H1 (cell line): ENCODE data around the gene ABHD2. TPM values are rescaled to one million over a fixed set of nuclear protein-coding genes. Genes with fewer than 3 reads are reported as not detected.

Experiments
- CTCF ChIA-PET: fragments of 300-600 bp; sonication (Branson Sonifier 250); formaldehyde crosslinking; loops from one replicate; lab custom pipeline; 2021; ENCODE audit not compliant: partially characterized antibody; lab: Charles Lee
- POLR2A ChIA-PET: fragments of 300-600 bp; sonication (Branson Sonifier 250); formaldehyde crosslinking; loops from one replicate; lab custom pipeline; 2021; ENCODE audit warnings: inconsistent platforms; ENCODE audit not compliant: partially characterized antibody; lab: Charles Lee
- DNase-seq, 2 experiments: peaks; one replicate each; pipeline versions ENCODE4 v3.0.0 to v3.0.0-alpha.2; 2010 to 2022; ENCODE audit warnings: low spot score in 2 of 2, low read depth in 1 of 2, mixed read lengths in 1 of 2
- FAIRE-seq: peaks from 2 replicates; lab custom pipeline; 2011; peaks lifted over from hg19 to GRCh38; lab: Jason Lieb, UNC
- H2AFZ ChIP-seq: 2 replicates; pipeline ENCODE4 v1.8.1; 2012; ENCODE audit warnings: low read length, inconsistent platforms
- H2AK5ac ChIP-seq: 2 replicates; pipeline ENCODE4 v1.6.1; 2013; ENCODE audit warnings: low read depth, low read length
- H2BK120ac ChIP-seq: replicated peaks from 2 replicates; pipeline ENCODE3; 2013; ENCODE audit warnings: low read depth, low read length, inconsistent platforms
- H2BK12ac ChIP-seq: 2 replicates; pipeline ENCODE4 v1.6.1; 2013; ENCODE audit warnings: low read depth, low read length
- H2BK15ac ChIP-seq: 2 replicates; pipeline ENCODE4 v1.6.1; 2013; ENCODE audit warnings: low read length
- H2BK20ac ChIP-seq: 2 replicates; pipeline ENCODE4 v1.6.1; 2013; ENCODE audit warnings: low read length
- H2BK5ac ChIP-seq: 2 replicates; pipeline ENCODE4 v1.6.1; 2013; ENCODE audit warnings: low read depth, low read length
- H3K14ac ChIP-seq: 2 replicates; pipeline ENCODE4 v1.6.1; 2013; ENCODE audit warnings: inconsistent platforms; ENCODE audit not compliant: insufficient read length
- H3K18ac ChIP-seq: 2 replicates; pipeline ENCODE4 v1.6.1; 2013; ENCODE audit warnings: low read length; ENCODE audit errors: extremely low read depth
- H3K23ac ChIP-seq: 2 replicates; pipeline ENCODE4 v1.6.1; 2013; ENCODE audit warnings: inconsistent platforms; ENCODE audit not compliant: insufficient read length
- H3K23me2 ChIP-seq: 2 replicates; pipeline ENCODE4 v1.6.1; 2013; ENCODE audit warnings: low read depth, low read length
- H3K27ac ChIP-seq: 2 replicates; pipeline ENCODE4 v1.6.1; 2011; ENCODE audit warnings: low read depth, low read length, inconsistent platforms
- H3K27me3 ChIP-seq, 4 experiments: replicated peaks in 1 of 4; 1 replicate in 1 of 4; 2 replicates in 3 of 4; pipeline versions ENCODE4 v1.6.1 to v1.8.1; 2011 to 2013; ENCODE audit warnings: low read length in 3 of 4, mild to moderate bottlenecking in 3 of 4, inconsistent platforms in 2 of 4, mixed read lengths in 2 of 4, moderate library complexity in 1 of 4; ENCODE audit not compliant: control insufficient read depth in 3 of 4, insufficient read depth in 3 of 4; ENCODE audit errors: extremely low read depth in 1 of 4
- H3K36me3 ChIP-seq, 4 experiments: 2 replicates each; pipeline versions ENCODE4 v1.6.1 to v1.8.1; 2011 to 2013; ENCODE audit warnings: mild to moderate bottlenecking in 4 of 4, low read length in 3 of 4, moderate library complexity in 2 of 4, control low read depth in 1 of 4, inconsistent platforms in 1 of 4; ENCODE audit not compliant: insufficient read depth in 4 of 4, control insufficient read depth in 2 of 4
- H3K4ac ChIP-seq: replicated peaks from 2 replicates; pipeline ENCODE3; 2013; ENCODE audit warnings: low read length, low read depth, mixed read lengths, inconsistent platforms; ENCODE audit not compliant: insufficient read length
- H3K4me1 ChIP-seq, 4 experiments: replicated peaks in 1 of 4; 1 replicate in 1 of 4; 2 replicates in 3 of 4; pipeline versions ENCODE4 v1.6.1 to v1.8.1; 2011 to 2013; ENCODE audit warnings: low read length in 3 of 4, inconsistent platforms in 2 of 4, mixed read lengths in 1 of 4; ENCODE audit not compliant: insufficient read depth in 4 of 4, control insufficient read depth in 3 of 4
- H3K4me2 ChIP-seq, 2 experiments: 2 replicates each; pipeline versions ENCODE4 v1.6.1 to v1.8.1; 2011 to 2013; ENCODE audit warnings: low read depth in 2 of 2, low read length in 2 of 2, control low read depth in 1 of 2, inconsistent platforms in 1 of 2, mild to moderate bottlenecking in 1 of 2; ENCODE audit not compliant: insufficient read depth in 1 of 2
- H3K4me3 ChIP-seq, 4 experiments: fragments of 200-600, 300-600 bp in 1 of 4; sonication (generic), shearing (Covaris generic), sonication (Bioruptor Twin) in 1 of 4; 2 replicates each; pipeline versions ENCODE4 v1.5.1 to v1.8.1; 2011 to 2016; ENCODE audit warnings: low read length in 4 of 4, low read depth in 3 of 4, control low read depth in 2 of 4, inconsistent platforms in 2 of 4, mild to moderate bottlenecking in 2 of 4, mixed read lengths in 1 of 4, moderate library complexity in 1 of 4; ENCODE audit not compliant: insufficient read depth in 2 of 4; ENCODE audit errors: extremely low read depth in 1 of 4
- H3K56ac ChIP-seq: replicated peaks from 2 replicates; pipeline ENCODE3; 2013; ENCODE audit warnings: low read depth, mild to moderate bottlenecking, mixed read lengths, low read length, inconsistent platforms; ENCODE audit not compliant: insufficient read length
- H3K79me1 ChIP-seq: 2 replicates; pipeline ENCODE4 v1.6.1; 2013; ENCODE audit warnings: low read depth, low read length, control low read depth
- H3K79me2 ChIP-seq, 2 experiments: 2 replicates each; pipeline versions ENCODE4 v1.6.1 to v1.8.1; 2012 to 2013; ENCODE audit warnings: low read length in 2 of 2, mild to moderate bottlenecking in 2 of 2, inconsistent platforms in 1 of 2; ENCODE audit not compliant: insufficient read depth in 2 of 2, control insufficient read depth in 1 of 2
- H3K9ac ChIP-seq, 4 experiments: replicated peaks in 1 of 4; 1 replicate in 1 of 4; 2 replicates in 3 of 4; pipeline versions ENCODE4 v1.6.1 to v1.8.1; 2011 to 2013; ENCODE audit warnings: low read depth in 3 of 4, low read length in 3 of 4, control low read depth in 2 of 4, mild to moderate bottlenecking in 2 of 4, moderate library complexity in 2 of 4, inconsistent platforms in 1 of 4; ENCODE audit errors: extremely low read depth in 1 of 4
- H3K9me3 ChIP-seq, 2 experiments: 2 replicates each; pipeline versions ENCODE4 v1.6.1 to v1.8.1; 2012 to 2013; ENCODE audit warnings: mild to moderate bottlenecking in 2 of 2, moderate library complexity in 2 of 2, control low read depth in 1 of 2, inconsistent platforms in 1 of 2, low read depth in 1 of 2, low read length in 1 of 2, mixed read lengths in 1 of 2; ENCODE audit not compliant: insufficient read depth in 2 of 2
- H4K20me1 ChIP-seq, 2 experiments: replicated peaks in 1 of 2; 2 replicates each; pipeline versions ENCODE3 to v1.8.1; 2011 to 2013; ENCODE audit warnings: inconsistent platforms in 2 of 2, low read length in 2 of 2, mild to moderate bottlenecking in 1 of 2; ENCODE audit not compliant: insufficient read depth in 2 of 2, control insufficient read depth in 1 of 2
- H4K5ac ChIP-seq: 2 replicates; pipeline ENCODE4 v1.6.1; 2013; ENCODE audit warnings: low read length, low read depth, mixed read lengths, inconsistent platforms; ENCODE audit not compliant: insufficient read length
- H4K8ac ChIP-seq: 2 replicates; pipeline ENCODE4 v1.8.0; 2013; ENCODE audit warnings: mild to moderate bottlenecking, moderate library complexity, low read length, inconsistent platforms; ENCODE audit not compliant: insufficient read depth; ENCODE audit errors: extremely low read depth
- H4K91ac ChIP-seq: replicated peaks from 2 replicates; pipeline ENCODE3; 2013; ENCODE audit warnings: low read length, mixed read lengths, inconsistent platforms; ENCODE audit not compliant: insufficient read length
- BACH1 ChIP-seq: IDR thresholded peaks from 2 replicates; pipeline ENCODE4 v1.6.1; 2012; ENCODE audit warnings: low read length, improper control_type of control experiment
- CBX8 ChIP-seq: fragments of 300-800, 300-1000 bp; sonication (generic); IDR thresholded peaks from 2 replicates; pipeline ENCODE4 v1.7.1; 2016; ENCODE audit warnings: low read depth, low read length, borderline replicate concordance
- CTBP2 ChIP-seq: IDR thresholded peaks from 2 replicates; pipeline ENCODE4 v1.7.0; 2011; ENCODE audit warnings: borderline replicate concordance, mild to moderate bottlenecking, moderate library complexity, mixed read lengths, low read length; ENCODE audit not compliant: insufficient read depth, insufficient read length
- CTCF ChIP-seq, 3 experiments: IDR thresholded peaks; 1 replicate in 2 of 3; 2 replicates in 1 of 3; pipeline versions ENCODE4 v1.5.1 to v1.6.1; 2011; ENCODE audit warnings: low read length in 3 of 3, mild to moderate bottlenecking in 3 of 3, inconsistent platforms in 2 of 3, low read depth in 1 of 3, moderate library complexity in 1 of 3; ENCODE audit not compliant: insufficient read depth in 1 of 3; ENCODE audit errors: control extremely low read depth in 1 of 3
- EP300 ChIP-seq, 2 experiments: IDR thresholded peaks; 1 replicate in 1 of 2; 2 replicates in 1 of 2; pipeline ENCODE4 v1.6.1; 2011 to 2012; ENCODE audit warnings: low read depth in 2 of 2, low read length in 2 of 2, mild to moderate bottlenecking in 2 of 2, borderline replicate concordance in 1 of 2, inconsistent platforms in 1 of 2, moderate library complexity in 1 of 2
- NANOG ChIP-seq: IDR thresholded peaks from 2 replicates; pipeline ENCODE4 v1.6.1; 2011; ENCODE audit warnings: low read length, low read depth, mild to moderate bottlenecking, inconsistent platforms; ENCODE audit not compliant: insufficient read depth, poor library complexity, severe bottlenecking
- RAD21 ChIP-seq, 2 experiments: IDR thresholded peaks in 1 of 2; conservative IDR thresholded peaks in 1 of 2; 2 replicates each; pipeline ENCODE4 v1.6.1; 2011; ENCODE audit warnings: low read depth in 2 of 2, low read length in 2 of 2, improper control_type of control experiment in 1 of 2, inconsistent platforms in 1 of 2, mild to moderate bottlenecking in 1 of 2, moderate library complexity in 1 of 2
- RXRA ChIP-seq: IDR thresholded peaks from 2 replicates; pipeline ENCODE4 v1.6.1; 2011; ENCODE audit warnings: low read depth, mild to moderate bottlenecking, low read length, moderate library complexity; ENCODE audit not compliant: insufficient read depth
- SP1 ChIP-seq: IDR thresholded peaks from 2 replicates; pipeline ENCODE4 v1.6.1; 2011; ENCODE audit warnings: low read depth, low read length
- SP4 ChIP-seq: IDR thresholded peaks from 2 replicates; pipeline ENCODE4 v1.6.1; 2012; ENCODE audit warnings: low read length, inconsistent platforms
- SRF ChIP-seq: IDR thresholded peaks from 2 replicates; pipeline ENCODE4 v1.6.1; 2011; ENCODE audit warnings: mild to moderate bottlenecking, low read depth, low read length, moderate library complexity
- WGBS, 2 experiments: shearing (Covaris generic) in 1 of 2; methylation state at CpG; one replicate each; pipeline versions ENCODE4 v1.1.6 to v1.1.7; 2013 to 2015; ENCODE audit warnings: low lambda C conversion rate in 2 of 2, mixed read lengths in 2 of 2, inconsistent platforms in 1 of 2, low coverage in 1 of 2, missing lambda C conversion rate in 1 of 2; ENCODE audit not compliant: insufficient replicate concordance in 2 of 2, insufficient coverage in 1 of 2, insufficient read length in 1 of 2; ENCODE audit errors: extremely low coverage in 1 of 2, missing lambda C conversion rate in 1 of 2; 5-methylcytosine and 5-hydroxymethylcytosine counted together
- polyA plus RNA-seq, 7 experiments: library from polyadenylated mRNA; depleted of rRNA in 3 of 7; stranded (reverse) in 5 of 7; unstranded in 2 of 7; fragments of >200 nt in 5 of 7; fragments of 200-250 nt in 2 of 7; gene quantifications; 1 replicate in 5 of 7; 2 replicates in 1 of 7; 4 replicates in 1 of 7; pipeline versions ENCODE4 v1.2.1 to v1.2.3, GENCODE V29; 2011 to 2013; ENCODE audit warnings: missing spikeins in 2 of 7, mixed read lengths in 2 of 7
- total RNA-seq: library from RNA; stranded (reverse); fragmentation: NEBNext Ultra II Directional; extraction: Animal tissue kit (Norgen Biotek cat#: 25700); gene quantifications from 2 replicates; pipeline ENCODE4 v1.2.1, GENCODE V29; 2021

The ABHD2 gene
- total and polyA plus RNA-seq, 2 of the 8 experiments (the other 6 are each of a cell fraction or from before 2014, with no cell fraction given), result 9.1 to 23.7 TPM

GRCh38 chr15:89195836-89196235 is 107.6 kb downstream of the ABHD2 start:
- no peak overlapping the region for H3K18ac ChIP-seq
- H3K79me1 ChIP-seq, result no peaks in the 10 kb centered on the region
- H2BK15ac ChIP-seq, result no peak overlapping the region
- H3K79me2 ChIP-seq, result no peaks in the 10 kb centered on the region
- no peak overlapping the region for H2BK120ac ChIP-seq
- no peak overlapping the region for H2AK5ac ChIP-seq
- no peak overlapping the region for H2BK20ac ChIP-seq
- no peak overlapping the region for H3K4ac ChIP-seq
- H3K27ac ChIP-seq, result no peak overlapping the region
- H4K5ac ChIP-seq, result no peak overlapping the region
- no peak overlapping the region for H3K14ac ChIP-seq
- H2BK5ac ChIP-seq, result no peak overlapping the region
- no peaks in the 10 kb centered on the region for H3K27me3 ChIP-seq
- no peak overlapping the region for H4K8ac ChIP-seq
- H4K20me1 ChIP-seq, result peaks cover 0 to 2% of the 10 kb centered on the region in 2 experiments
- no peak overlapping the region for H3K56ac ChIP-seq
- H2BK12ac ChIP-seq, result no peak overlapping the region
- no peak for FAIRE-seq
- no peak overlapping the region for H2AFZ ChIP-seq
- no peak overlapping the region for H3K23ac ChIP-seq
- no peak for DNase-seq
- H3K36me3 ChIP-seq, result peaks cover 0 to 4% (median 2%) of the 10 kb centered on the region in 4 experiments; a peak in 2 of 8 replicates
- H3K4me2 ChIP-seq, result no peak overlapping the region
- no peak overlapping the region for H3K4me3 ChIP-seq
- ChIA-PET POLR2A (no interaction called here), CTCF (interaction anchor here (0.6 to 4.2 kb wide), 10 partner anchors 11 to 577 kb away, joined by 3 to 21 read pairs (median 4); no protein-coding TSS in a partner anchor)
- H4K91ac ChIP-seq, result no peak overlapping the region
- H3K4me1 ChIP-seq, result peaks cover 8 to 34% (median 15%) of the 10 kb centered on the region in 4 experiments
- 89% methylated on average over 8 of the region's 8 CpGs; no CpG with 5 or more reads in 1 of the 2 experiments for WGBS, 2 experiments
- H3K9me3 ChIP-seq, result no peaks in the 10 kb centered on the region
- H3K9ac ChIP-seq, result no peak overlapping the region
- no peaks in the 10 kb centered on the region for H3K23me2 ChIP-seq
- TF ChIP-seq EP300 (IDR thresholded peaks at IDR 0.05; ENCODE audit: borderline replicate concordance in 1 of 2, low read depth in 2 of 2, low read length in 2 of 2) (no peak), SRF (no peak), NANOG (no peak), CTCF (IDR thresholded peaks at IDR 0.05; ENCODE audit: control extremely low read depth in 1 of 3, insufficient read depth in 1 of 3, low read depth in 1 of 3, low read length in 3 of 3) (no peak), RAD21 (IDR thresholded peaks at IDR 0.05 in 1 of 2, conservative IDR thresholded peaks at IDR 0.05 in 1 of 2; ENCODE audit: low read depth in 2 of 2, low read length in 2 of 2) (no peak), CBX8 (no peak), CTBP2 (no peak), RXRA (no peak), SP4 (no peak), BACH1 (no peak), SP1 (no peak)
